ENCODE data around the gene NEDD4L.
"Not testable (repeated sequence)": the region's sequence is repeated elsewhere in the genome, so short reads cannot be mapped to it uniquely, and the experiment has no call there.

NEDD4L gene

DNA sequence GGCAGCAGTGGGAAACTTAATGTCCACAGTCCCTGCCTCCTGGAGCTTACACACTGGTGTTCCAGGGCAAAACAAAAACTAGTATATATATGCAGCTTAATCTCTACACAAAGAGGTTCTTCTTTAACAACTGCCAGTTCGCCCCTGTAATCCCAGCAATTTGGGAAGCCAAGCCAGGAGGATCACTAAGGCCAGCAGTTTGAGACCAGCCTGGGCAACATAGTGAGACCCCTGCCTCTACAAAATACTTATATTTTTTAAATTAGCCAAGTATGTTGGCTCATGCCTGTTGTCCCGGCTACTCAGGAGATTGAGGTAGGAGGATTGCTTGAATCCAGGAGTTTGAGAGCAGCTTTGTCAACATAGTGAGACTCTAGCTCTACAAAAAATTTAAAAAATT is 17.2 kb upstream of the NEDD4L start:
- no peak for DNase-seq (ENCODE audit: low spot score)

DNA sequence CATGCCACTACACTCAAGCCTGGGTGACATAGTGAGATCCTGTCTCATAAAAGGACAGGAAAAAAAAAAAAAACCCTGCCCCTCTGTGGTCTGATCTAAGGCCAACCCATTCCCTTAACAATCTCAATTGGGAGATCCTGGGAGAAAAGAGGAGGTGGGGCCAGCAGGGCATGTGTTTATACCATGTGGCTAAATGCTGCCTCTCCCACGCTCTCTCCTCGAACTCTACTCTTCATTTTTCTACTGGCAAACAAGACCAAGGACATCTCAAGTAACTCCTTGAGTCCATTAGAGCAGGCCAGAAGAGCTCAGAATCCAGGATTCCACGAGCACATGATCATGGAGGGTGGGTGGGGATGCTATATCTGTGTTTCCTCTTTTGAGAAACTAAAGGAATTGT is 16.7 kb upstream of the NEDD4L start:
- DNase-seq (ENCODE audit: low spot score) (no peak), FAIRE-seq (no peak)

More for the DNA sequence above, 17.2 kb upstream of the NEDD4L start:
- no peak for FAIRE-seq

DNA sequence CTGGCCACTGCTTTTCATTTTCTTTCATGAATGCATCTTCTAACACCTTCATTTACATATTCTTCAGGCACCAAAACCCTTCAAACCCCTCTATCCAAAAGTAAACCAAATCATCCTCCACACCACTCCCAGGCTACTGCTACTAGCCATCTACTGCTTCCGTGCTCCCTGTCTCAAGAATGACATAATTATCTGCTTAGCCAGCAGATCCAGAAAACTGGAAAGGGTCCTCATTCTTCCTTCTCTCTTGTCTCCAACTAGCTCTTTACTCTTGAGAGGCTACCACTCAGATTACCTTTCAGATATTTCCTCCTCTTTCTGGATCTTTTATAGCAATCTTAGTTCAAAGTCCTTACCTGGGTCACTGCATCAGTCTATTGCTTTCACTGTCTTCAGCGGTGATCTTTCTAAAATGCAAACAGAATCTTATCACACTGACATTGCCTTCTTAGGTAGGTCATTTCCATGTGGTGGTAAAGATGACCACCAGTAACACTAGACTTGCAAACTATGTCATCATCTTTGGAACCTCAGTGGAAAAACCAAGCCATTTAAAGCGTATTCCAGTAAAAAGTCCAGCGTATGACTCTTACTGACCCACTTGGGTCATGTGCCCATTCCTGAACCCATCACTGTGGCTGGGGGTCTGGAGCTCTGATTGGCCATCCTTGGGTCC is 15.8 kb upstream of the NEDD4L start:
- DNase-seq (ENCODE audit: low spot score) (no peak), FAIRE-seq (no peak)

DNA sequence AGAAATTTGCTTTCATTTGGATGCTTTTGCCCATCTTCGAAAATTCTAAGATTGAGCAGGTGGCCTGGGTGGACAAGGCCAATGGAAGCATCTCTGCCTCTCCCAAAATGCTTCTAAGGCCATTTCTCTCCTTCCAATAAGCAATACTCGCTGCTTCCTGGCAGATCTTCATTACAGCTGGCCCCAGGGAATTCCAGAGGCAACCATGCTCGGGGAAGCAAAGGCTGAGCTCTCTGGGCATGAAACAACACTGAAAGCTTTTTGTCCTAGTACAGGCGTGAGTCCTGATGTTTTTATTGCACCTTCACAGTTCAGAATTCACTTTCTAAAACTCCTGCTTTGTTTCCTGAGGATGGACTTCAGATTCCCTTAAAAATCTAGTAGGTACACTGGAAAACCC is 11.8 kb upstream of the NEDD4L start:
- no peak for DNase-seq (ENCODE audit: low spot score)
- FAIRE-seq = no peak

DNA sequence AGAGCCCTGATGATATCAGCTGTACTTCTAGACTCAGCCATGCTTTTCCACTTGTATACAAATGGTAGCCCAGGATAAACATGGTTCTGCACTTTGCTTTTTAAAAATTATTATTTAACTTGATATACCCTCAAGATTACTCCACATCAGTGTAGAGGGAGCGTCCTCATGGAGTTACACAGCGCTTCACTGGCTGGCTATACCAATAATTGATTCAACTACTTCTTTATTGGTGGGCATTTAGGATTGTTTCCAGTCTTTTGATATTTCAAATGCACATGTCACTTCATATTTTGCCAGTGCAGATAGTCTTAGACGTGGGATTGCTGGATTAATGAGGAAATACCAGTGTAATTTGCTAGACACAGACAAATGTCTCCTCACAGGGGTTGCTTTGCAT is 10.8 kb upstream of the NEDD4L start:
- DNase-seq (ENCODE audit: low spot score) (no peak), FAIRE-seq (no peak)

DNA sequence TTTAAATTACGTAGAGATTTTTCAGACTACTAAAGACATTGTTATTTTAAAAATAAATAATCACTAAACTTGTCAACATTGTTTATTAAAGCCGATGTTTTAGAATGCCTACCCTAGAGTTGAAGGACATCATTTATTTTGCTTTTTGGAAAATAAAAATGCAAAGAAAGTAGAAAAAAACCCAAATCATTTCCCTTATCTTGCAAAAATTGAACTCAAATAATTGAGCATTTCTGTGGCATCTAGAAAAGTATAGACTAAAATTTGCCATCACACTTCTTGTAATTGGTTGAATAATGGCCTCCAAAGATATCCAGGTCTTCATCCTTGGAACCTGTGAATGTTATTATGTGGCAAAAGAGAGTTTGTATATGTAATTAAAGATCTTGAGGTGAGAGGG is 9.7 kb upstream of the NEDD4L start:
- FAIRE-seq = no peak

DNA sequence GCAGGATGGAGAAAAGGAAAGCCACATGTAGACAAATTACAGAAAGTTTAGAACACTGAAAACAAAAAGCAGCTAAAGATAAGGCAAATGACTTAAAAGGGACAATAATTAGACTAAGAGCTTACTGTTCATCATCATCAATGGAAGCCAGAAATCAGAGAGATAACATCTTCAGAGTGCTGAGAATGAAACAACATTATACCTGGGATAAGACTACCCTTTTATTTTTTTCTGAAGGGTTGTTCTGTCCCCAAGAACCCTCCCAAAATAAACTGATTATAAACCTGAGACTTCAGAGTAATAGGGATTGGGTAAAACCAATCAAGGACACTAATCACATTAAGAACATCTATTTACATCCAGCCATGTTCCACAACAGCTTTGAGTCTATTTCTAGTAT is 6.9 kb upstream of the NEDD4L start:
- FAIRE-seq (no peak), DNase-seq (ENCODE audit: low spot score) (no peak)

More for the DNA sequence above, 9.7 kb upstream of the NEDD4L start:
- DNase-seq (ENCODE audit: low spot score) = no peak

DNA sequence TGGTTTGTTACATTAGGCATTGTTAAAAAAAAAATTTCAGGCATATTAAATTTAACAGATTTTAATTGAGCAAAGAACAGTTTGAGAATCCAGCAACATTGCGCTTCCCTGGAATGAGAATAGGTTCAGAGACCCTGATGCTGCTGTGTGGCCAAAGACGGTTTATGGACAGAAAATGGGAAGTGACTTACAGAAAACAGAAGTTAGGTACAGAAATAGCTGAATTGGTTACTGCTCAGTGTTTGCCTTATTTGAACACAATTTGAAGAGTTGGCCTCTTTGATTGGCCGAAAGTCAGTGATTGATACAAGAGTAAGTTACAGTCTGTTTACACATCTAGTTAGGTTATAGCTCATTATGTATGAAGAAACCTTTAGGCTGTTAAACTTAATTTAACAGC is 6.0 kb upstream of the NEDD4L start:
- FAIRE-seq (no peak), DNase-seq (ENCODE audit: low spot score) (no peak)

DNA sequence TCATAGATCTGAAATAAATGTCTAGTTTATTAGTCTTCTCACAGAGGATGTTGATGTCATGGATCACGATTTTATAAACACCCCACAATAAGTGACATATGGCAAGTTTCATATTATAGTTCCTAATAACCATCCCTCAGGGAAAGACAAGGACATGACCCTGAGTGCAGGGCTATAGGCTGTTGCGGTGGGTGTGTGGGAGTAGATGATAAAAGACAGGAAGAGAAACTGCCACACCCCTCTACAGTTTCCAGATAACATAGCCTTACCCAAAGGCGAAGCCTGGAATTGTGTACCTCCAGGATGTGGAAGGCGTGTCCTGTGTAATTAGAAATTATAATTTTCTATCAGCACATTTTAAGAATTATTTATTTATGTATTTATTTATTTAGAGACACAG is 2.4 kb upstream of the NEDD4L start:
- no peak for DNase-seq (ENCODE audit: low spot score)
- FAIRE-seq = no peak

DNA sequence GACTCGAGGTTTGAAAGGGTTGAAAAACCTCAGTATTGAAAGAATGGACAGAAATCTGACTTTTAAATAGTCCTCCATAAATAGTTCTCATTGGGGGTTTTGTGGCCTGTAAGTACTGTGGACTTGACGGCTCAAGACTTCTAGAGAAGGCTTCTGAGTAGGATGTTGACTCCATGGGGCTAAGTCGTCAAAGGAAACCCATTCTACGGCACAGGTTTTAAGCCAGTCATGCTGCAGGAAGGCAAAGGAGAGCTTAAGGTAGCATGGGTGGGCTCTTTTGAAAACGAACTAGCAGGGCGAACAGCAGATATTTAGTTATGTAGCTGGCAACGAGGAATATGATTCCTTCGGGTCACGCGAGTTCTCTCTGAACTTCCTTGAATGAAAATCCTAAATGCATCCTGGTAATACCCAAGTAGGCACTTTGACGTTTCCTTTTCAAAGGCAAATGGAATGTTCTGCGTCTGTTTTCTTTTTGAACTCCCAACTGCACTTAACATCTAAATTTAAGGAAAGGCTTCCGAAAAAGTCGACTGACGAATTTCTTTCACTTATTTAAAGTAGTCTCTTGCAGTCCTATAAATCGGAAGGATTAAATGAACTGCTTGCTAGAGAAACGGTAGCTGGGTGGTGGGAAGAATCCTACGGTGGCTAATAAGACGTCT is 1.1 kb upstream of the NEDD4L start:
- FAIRE-seq (no peak), DNase-seq (ENCODE audit: low spot score) (no peak)

DNA sequence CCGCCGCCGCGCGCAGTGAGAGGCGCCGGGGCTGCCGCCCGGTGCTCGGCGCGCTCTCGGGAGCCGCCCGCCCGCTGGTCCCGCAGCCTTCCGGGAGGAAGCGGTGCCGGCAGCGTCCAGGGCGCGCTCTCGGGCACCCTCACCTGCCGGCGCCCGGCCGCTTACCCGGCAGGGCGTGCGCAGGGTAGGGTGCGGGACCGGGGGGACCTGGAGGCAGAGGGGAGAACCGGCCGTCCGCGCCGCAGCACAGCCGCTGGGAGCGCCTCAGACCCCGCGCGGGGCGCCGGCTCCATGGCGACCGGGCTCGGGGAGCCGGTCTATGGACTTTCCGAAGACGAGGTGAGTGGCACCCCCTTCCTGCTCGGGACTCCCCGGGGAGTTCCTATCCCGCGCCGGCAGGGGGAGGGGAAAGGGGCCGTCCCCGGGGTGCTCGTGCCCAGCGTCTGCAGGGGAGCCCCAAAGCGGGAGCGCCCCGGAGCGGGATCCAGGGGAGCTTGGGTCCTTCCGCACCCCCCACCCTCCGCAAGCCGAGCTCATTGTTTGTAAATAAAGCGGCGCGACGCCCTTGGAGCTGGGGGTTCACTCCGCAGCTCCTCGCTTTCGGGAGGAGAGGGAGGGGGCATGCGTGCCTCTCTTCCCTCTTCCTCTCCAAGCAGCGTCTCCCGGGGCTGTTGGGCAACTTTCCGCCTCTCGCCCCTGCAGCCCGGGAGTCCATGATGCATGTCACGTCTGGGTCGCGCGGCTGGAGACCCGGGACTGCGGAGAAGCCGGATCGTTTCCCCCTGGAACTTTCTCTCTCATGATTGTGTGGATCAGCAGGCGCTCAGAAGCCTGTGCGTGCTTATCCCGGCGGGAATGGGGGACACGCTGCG is 580 bp downstream of the NEDD4L start:
- FAIRE-seq (no peak), DNase-seq (ENCODE audit: low spot score) (peak; percentile 5)

DNA sequence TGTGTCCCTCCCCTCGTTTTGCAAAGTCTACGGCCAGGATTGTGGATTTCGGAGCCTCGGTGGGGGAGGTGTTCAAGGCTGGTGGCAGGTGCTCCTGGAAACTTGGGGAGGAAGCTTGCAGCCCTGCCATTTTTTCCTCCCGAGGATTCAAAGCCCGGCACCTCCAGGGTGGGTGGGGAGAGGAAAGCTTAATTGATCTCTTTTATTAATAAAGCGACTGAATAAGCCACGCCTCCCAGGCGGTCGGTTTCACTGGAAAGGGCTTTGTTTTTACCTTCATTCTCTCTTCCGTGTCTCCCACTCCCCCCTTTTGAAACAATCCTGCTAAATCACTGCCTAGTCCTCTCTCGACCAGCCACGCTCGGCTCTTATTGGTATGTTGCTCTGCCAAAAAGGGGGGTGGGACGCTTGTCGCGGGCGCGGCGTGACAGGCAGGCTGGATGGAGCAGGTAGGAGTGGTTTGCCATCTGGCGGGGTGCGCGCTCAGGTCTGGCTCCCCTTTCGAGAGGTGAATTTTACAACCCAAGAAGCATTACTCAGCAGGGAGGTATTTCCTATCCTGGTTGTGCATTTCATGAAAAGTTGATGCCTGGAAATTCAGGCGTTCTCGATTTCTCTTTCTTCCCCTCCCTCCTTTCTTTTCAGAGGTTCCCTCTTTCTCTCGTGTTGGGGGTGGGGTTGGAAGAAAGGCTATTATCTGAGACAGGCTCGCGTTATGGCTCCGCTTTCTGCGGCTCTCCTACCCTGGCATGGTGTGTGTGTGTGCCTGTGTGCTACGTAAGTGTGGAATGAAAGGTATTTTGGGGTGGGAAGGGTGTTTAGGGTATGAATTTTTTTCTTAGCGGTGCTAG is 1.4 kb downstream of the NEDD4L start:
- DNase-seq (ENCODE audit: low spot score) = peak; percentile 9
- FAIRE-seq = no peak

DNA sequence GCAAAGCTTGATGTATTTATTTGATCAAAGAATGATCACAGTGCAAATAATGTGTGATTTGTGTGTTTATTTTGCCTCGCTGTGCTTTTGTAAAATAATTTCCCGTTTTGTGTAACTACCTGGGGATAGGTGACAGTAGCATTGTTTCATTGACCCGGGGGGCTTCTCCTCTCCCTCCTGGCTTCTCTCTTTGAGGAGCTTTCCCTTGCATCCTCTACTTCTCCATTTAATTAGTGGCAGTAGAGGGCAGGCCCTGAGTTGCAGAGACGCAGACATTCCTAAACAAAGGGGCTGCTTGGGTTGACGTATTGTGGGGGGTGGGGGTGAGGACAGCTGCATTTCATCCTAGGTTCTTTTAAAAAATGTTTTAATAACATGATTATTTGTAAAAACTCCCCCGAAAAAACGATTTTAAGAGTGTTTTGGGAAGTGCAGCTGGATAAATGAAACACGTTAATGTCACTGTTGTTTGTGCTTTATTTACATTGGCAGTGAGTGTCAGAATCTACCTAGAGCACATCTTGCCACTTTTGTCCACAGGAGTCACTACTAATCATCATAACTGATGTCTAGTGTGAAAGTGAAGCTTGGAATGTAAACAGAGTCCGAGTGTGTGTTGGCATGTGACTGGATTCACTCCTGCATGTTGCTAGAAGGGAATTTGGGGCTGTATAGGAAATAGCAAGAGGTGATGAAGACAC is 2.2 kb downstream of the NEDD4L start:
- DNase-seq (ENCODE audit: low spot score) = no peak
- no peak for FAIRE-seq

DNA sequence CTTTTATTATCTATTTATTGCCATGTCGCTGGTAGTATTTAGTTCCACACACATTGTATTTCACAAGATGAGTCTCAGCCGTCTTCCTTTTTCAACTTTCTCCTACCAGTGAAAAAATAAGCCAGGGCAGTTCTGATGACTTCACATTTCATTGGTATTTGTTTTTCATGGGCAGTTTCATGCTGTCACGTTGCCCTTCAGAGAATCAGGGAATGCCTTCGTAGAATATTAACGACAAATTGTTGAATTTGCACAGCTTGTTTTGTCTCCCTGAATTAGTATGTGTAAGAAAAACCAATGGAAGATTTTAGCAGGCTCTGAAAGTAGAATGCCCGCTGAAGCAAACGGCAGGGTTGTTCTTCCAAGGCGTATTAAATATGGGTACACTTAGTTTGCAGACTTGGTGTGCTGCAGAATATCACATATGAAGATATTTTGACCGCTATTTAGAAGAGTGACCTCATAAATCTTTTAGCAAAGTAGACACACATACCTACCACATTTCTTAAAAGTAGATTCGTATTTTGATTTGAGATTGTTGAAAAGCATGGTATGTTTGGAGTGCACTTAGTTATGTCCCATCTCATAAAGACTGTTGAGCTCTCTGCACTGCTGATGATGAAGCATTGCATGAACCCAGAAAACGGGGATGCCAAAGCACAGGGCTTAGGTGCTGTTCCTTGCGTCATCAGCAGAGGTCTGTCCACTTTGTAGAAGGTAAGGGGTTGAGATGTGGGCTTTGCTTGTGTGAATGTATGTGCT is 2.9 kb downstream of the NEDD4L start:
- DNase-seq (ENCODE audit: low spot score) (no peak), FAIRE-seq (no peak)

DNA sequence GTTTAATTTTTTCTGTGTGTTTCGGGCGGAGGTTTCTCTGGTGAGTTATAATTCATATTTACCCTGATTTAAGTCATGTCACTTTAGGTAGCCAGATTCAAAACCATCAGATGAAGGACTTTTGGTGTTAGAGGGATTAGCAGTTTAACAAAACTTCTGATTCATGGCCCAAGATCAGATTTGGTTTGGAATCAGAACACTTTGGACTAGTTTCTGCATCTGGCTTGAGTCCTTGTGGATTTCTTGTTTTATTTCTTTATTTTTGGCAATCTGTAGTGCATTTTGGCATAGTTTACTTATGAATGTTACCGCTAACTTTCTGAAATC is 3.5 kb downstream of the NEDD4L start:
- FAIRE-seq = no peak
- DNase-seq (ENCODE audit: low spot score) = no peak

DNA sequence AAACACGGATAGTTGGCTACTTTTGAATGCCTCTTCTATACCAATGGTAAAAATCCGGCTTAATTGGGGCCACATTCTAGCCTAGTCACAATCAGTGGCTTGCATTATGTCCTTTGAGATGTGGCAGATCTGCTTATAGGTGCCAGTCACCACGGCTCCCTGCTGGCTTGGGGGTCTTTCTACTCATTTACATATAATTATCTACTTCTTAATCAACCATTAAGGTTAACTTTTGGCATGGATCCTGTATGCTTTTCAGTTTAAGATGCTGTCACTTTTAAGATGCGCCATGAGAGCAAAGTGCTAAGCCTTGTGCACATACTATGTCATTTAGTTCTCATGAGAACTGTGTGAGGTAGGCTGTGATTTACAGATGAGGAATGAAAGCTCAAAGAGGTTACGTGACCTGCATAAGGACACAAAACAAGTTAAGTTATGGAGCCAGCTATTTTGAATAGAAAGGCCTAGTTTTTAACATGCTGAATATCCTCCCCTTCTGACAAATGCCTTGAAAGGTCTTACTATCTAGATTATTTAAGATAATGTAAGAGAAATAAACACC is 4.1 kb downstream of the NEDD4L start:
- DNase-seq (ENCODE audit: low spot score) (peak; percentile 62), FAIRE-seq (peak; percentile 72)

DNA sequence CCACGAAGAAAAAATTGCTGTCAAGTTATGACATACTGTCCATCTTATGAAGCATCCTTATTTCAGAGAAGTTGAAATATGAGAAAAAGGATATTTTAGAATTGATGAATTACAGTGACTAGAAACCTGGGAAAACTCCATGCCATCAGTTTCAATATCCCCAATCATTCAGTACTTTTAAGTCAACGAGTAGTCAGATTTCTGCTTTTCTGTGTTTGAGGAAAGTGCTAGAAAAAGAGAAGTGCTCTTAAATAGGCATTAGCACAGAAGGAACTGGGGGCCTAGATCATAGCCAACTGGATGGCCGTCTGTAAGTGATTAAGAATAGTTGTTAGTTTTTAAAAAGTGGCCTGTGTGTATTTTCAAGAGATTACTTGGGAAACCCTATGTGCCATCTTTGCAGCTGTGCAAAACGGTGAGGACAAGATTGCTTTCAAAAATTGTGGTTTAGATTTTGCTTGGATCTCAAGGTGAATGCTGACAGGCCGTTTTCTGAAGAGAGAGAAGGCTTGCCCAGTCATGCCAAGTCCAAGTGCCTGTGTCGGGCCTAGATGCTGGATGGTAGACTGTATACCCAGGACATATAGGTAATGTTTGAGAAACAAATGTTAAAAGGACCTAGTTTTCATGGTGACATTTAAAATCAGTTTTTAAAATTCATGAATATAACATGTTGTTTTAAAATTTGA is 5.1 kb downstream of the NEDD4L start:
- FAIRE-seq (no peak), DNase-seq (ENCODE audit: low spot score) (no peak)

DNA sequence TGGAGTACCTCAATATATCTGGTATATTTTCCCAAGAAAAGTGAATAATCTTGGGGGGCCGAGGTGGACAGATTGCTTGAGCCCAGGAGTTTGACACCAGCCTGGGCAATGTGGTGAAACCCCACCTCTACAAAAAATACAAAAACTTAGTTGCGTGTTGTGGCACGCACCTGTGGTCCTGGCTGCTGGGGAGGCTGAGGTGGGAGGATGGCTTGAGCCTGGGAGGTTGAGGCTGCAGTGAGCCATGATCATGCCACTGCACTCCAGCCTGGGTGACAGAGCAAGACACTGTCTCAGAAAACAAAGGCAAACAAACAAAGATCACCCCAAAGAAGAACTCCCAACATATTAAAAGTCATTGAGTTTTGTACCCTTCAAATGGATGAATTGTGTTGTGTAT is 6.9 kb downstream of the NEDD4L start:
- FAIRE-seq; DNase-seq (ENCODE audit: low spot score): not testable (repeated sequence)

DNA sequence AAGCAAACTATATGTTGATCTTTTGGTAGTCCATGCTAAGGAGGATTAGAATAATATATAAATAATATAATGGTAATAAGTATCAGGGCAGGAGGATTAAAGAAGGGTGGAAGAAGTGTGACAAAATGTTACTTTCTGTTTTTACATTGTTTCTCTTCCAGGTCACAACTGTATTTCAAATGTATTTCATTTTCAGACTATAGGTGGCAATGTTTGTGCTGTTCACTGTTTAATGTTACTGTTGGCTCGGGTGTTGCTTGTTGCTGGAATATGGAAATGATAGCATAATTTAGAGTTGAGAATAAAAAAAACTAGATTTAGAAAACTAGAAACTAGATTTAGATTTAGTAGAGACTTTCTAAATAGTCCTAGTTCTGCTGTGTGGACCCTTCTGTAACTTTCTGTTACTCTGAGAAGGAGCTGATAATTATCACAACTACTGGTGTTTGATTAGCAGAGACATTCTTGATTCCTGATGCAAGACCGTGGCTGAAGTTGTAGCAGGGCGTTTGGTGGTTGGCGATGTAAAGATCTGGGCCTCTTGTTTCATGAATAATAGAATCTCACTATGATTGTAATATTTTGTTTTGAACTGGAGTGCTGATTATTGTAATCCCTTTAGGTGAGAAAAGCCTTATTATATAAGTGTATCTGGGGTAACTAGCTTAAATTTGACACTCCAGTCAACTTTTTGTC is 7.9 kb downstream of the NEDD4L start:
- DNase-seq (ENCODE audit: low spot score) = peak; percentile 35
- peak; percentile 59 for FAIRE-seq
